D341Med (cell line): ENCODE results near the gene STXBP1.

Experiments used
- DNase-seq: peaks from one replicate; pipeline ENCODE4 v3.0.0; 2012; ENCODE audit warnings: low spot score

The STXBP1 gene

DNA sequence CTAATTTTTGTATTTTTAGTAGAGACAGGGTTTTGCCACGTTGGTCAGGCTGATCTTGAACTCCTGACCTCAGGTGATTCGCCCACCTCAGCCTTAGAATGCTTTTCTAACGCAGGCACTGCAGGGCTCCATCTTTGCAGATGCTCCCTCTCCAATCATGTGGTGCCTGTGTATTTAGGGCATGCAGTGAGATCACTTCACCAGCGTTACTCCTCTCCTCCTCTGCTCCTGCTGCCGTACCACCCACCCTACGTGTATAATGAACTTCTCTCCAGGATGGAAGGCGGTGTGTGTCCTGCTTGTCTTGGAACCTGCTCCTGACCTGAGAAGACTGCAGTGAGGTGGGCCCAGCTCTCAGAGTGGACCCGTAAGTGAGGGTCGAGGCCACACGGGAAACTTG, 81.1 kb downstream of the STXBP1 start:
- no peak for DNase-seq

DNA sequence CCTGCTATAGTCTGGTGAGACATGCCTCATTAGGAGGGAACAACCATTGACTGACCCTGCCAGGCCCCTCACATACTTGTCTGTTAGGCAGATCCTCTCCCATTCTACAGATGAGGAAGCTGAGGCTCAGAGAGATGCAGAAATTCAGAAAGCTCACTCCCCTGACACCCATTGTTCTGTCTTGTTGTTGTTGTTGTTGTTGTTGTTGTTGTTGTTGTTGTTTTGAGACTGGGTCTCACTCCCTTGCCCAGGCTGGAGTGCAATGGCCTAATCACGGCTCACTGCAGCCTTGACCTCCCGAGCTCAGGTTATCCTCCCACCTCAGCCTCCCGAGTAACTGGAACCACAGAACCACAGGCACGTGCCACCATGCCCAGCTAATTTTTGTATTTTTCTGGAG, 81.6 kb downstream of the STXBP1 start:
- DNase-seq, result no peak

- DNase-seq, result no peak
These were observed 83.0 kb downstream of the STXBP1 start for GRCh38 chr9:127694890-127695720.

DNA sequence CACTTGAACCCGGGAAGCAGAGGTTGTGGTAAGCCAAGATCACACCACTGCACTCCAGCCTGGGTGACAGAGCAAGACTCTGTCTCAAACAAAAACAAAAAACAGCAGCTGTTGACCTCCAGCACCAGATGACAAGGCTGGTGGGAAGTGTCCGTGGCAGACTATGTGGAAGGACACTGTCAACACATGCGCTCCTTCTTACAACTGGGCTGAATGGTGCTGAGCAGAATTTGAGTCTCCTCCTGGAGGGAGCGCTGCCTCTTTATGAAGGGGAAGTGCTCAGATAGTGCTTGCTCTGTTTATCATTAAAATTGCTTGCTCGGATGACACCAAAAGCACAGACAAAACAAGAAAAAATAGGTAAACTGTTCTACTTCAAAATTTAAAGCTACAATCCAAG, 85.5 kb downstream of the STXBP1 start:
- no peak for DNase-seq

DNA sequence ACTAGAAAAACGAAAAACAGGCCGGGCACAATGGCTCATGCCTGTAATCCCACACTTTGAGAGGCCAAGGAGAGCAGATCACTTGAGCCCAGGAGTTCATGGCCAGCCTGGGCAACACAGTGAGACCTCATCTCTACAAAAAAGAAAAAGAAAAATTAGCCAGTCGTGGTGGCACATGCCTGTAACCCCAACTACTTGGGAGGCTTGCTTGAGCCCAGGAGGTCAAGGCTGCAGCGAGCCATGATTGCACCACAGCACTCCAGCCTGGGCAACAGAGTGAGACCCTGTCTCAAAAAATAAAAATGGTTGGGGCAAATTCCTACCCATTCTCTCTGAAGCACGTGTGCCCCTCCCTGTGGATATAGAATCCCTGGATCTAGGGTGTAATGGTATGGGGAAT, 86.3 kb downstream of the STXBP1 start:
- no peak for DNase-seq

DNA sequence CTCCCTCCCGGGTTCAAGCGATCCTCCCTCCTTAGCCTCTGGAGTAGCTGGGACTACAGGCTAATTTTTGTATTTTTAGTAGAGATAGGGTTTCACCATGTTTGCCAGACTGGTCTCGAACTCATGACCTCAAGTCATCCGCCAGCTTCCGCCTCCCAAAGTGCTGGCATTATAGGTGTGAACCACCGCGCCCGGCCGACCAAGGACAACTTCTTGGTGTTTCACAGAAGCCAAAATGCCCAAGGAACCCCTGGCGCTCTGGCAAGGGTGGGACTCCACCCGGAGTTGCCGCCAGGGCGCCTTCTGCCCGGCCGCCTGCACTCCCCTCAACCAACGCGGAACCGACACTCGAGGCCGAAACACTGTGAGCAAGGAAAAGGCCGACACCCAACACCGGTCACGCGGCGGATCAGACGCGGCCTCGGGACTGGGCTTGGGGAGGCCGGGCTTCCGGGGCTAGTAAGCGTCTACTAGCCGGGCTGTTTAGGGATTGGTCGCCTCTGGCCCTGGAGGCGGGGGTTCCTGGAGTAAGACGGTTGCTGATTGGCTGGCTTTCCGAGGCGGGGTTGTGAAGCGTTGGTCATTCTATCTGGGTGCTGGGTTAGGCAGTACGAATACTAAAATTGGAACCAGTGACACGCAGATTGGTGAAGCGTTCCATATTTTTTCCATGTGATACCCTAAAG, 87.1 kb downstream of the STXBP1 start:
- peak; percentile 80 for DNase-seq

DNA sequence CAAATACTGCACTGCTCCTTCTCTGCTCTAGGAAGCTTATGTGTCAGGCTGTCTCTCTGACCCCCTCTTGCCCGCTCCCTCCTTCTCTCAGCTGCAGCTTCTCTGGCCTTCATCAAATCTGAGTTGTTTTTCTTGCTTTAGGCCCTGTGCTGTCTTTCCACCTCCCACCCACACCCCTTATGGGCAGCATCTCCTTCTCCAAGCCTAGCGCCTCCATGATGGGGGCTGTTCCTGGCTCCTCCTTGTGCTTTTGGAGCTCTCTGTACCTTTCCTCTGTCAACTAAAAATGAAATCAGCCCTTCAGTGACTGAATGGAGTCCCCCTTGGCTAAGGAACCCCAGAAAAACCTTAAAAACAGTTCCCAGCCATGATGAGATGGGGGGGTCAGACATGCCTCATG, 88.1 kb downstream of the STXBP1 start:
- no peak for DNase-seq

DNA sequence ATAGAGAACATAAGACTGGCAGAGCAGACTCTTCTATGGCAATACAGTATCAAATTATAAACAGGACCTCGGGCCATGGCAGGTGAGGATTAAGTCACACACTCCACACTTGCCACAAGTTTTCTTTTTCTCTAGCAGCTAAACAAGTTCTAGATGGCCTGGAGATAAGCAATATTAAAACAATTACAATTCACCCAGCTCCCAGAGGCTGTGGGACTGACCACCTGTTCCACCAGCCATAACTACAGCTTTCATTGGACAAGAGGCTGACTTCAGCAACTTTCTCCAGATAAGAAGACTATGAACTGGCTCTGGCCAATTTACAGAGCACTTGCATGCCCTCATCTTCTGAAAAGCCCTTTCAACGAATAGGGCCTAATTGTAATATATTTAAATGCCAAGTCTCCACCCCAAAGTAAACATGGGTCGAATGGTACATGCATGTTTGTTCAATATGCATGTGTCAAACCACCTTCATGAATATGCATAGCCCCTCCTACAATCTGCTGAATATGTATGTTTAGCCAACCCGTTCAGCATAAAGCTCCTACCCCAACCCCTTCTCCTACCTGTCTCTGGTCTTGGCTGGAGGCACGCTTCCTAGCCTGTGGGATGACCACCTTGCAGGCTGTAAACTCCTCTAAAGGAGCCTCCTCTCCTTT, 88.6 kb downstream of the STXBP1 start:
- DNase-seq, result no peak

DNA sequence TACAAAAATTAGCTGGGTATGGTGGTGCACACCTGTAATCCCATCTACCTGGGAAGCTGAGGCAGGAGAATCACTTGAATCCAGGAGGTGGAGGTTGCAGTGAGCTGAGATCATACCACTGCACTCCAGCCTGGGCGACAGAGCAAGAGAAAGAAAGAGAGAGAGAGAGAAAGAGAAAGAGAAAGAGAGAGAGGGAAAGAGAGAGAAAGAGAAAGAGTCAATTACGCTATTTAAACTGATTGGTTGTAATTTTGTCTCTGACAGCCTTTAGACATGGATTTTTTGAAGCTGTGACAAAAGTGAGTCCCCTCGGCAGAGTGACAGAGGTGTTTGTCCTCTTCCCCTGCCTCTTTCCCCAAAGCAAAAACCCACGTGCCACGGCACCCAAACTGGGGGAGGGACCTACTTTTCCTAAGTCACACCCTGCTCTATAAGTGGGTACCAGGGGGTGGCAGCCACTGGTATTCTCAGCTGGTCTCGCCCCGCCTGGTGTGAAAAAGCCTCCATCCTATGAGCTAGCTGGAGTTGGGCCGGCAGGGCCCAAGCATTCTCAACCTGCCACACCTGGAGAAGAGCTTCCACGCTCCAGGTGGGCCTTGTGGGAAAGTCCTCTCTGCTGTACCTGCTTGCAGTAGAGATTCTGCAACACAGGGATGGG, 91.3 kb downstream of the STXBP1 start:
- no peak for DNase-seq

- DNase-seq, result no peak
These were observed 93.7 kb downstream of the STXBP1 start for GRCh38 chr9:127705577-127706379.

DNA sequence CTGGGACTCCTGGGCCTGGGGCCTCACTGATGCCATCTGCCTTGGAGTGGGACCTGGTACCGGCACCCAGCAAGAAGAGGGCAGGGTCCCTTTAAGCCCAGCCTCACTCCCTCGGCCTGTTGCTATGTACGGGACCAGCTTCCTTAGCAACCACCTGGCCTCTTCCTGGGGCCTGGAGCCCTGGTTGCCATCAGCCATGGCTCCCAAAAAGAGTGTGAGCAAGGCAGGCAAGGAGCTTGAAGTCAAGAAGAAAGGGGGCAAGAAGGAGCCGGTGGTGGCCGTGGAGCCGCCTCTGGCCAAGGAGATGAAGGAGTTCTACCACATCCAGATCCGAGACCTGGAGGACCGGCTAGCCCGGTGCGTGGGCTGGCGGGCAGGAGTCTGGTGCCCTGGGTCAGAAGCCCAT, 94.8 kb downstream of the STXBP1 start, which contains the start of gene CFAP157:
CFAP157 (plus strand) TSS at position 153 of the 406 bp plus-strand sequence; CDS start at position 197, 44 bp downstream.
- no peak for DNase-seq

GRCh38 chr9:127707766-127708165, 95.7 kb downstream of the STXBP1 start:
- no peak for DNase-seq

DNA sequence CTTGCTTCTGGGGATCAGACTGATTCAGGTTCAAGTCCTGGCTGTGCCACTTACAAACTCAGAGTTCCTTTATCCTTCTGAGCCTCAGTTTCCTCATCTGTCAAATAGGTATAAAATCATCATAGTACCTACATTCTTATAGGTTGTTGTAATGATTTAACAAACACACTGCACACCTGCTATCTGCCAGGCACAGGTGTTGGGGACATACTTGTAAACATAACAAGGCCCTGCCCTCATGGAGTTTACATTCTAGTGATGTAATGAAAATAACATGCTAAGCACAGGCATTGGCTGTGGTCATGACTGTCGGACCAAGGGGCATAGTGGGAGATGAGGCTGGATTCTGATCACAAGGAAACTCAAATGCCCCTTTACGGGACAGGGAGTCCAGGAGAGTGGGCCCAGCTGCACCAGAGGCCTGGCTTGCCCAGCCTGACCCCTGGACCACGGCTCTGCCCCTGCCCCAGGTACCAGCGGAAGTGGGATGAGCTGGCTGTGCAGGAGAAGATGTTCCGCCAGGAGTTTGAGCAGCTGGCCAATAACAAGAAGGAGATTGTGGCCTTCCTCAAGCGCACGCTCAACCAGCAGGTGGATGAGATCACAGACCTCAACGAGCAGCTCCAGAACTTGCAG, 97.0 kb downstream of the STXBP1 start:
- no peak for DNase-seq

- no peak for DNase-seq
These were observed 98.2 kb downstream of the STXBP1 start for GRCh38 chr9:127710204-127710783.

DNA sequence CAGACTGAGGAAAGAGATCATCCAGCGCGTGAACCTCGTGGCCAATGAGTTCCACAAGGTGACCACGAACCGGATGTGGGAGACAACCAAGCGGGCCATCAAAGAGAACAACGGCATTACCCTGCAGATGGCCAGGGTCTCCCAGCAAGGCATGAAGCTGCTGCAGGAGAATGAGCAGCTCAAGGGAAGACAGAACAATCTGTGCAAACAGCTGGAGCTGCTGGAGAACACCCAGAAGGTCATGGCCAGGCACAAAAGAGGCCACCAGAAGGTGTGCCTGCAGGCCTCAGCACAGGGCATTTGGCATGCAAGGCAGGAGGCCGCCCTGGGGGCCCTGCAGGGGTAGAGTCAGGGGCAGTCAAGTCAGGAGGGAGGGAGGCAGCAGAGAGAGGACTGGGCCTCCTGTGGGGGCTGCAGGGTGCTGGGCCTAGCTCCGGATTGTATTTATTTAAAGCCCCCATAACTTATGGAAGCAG, 99.2 kb downstream of the STXBP1 start:
- DNase-seq, result no peak

GRCh38 chr9:127711831-127712274, 99.8 kb downstream of the STXBP1 start:
- no peak for DNase-seq

DNA sequence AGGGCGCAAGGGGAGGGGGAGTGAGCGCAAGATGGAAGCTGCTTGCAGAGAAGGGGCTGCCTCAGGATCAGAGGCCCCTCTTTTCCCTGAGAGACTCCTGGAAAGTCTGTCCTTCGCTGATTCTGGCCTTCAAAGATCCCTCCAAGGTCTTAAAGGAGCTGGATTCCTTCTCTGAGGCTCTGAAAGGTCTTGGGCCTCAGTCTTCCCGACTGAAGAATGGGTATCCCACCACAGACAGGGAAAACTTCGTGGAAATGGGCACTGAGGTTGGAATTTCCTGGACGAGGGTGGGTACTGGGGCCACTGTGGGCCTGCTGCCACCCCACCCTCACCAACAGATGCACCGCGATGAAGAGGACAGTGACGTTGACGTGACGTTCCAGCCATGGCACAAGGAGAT, 100.3 kb downstream of the STXBP1 start:
- DNase-seq, result no peak

- DNase-seq, result no peak
These were observed 100.8 kb downstream of the STXBP1 start for GRCh38 chr9:127712867-127713266.

- no peak for DNase-seq
These were observed 102.1 kb downstream of the STXBP1 start for GRCh38 chr9:127714020-127714750.
